SK-N-SH (cell line): ENCODE results near the gene PLEKHA6. TPM values are rescaled to one million over a fixed set of nuclear protein-coding genes. Genes with fewer than 3 reads are reported as not detected.
A peak's percentile ranks its signal among the peaks of the same experiment; 100 is the strongest.

Experiments
- CTCF ChIA-PET: fragments of 300-600, 350-600 bp; formaldehyde crosslinking; extraction: SDS; loops from one replicate; lab custom pipeline; 2021; lab: Yijun Ruan, JAX
- POLR2A ChIA-PET: fragments of 350-600 bp; sonication (Branson Sonifier 250); formaldehyde crosslinking; extraction: SDS; loops from one replicate; lab custom pipeline; 2020; ENCODE audit warnings: antibody characterized with exemption, inconsistent platforms; lab: Yijun Ruan, JAX
- DNase-seq: peaks from one replicate; pipeline ENCODE4 v3.0.0; 2012
- H2AFZ ChIP-seq: fragments of 200-600 bp; sonication (generic); 2 replicates; pipeline ENCODE4 v1.8.1; 2016; ENCODE audit warnings: antibody characterized with exemption, mild to moderate bottlenecking, low read depth
- H3F3A ChIP-seq: fragments of 200-600 bp; sonication (generic); replicated peaks from 2 replicates; pipeline ENCODE3; 2016; ENCODE audit warnings: antibody characterized with exemption, mild to moderate bottlenecking; ENCODE audit not compliant: insufficient read depth
- H3K27ac ChIP-seq, 2 experiments: fragments of 200-500 bp in 1 of 2; fragments of 200-600 bp in 1 of 2; sonication (Bioruptor generic) in 1 of 2; sonication (generic), shearing (Covaris generic) in 1 of 2; 2 replicates each; pipeline versions ENCODE4 v1.5.1 to v1.6.1; 2014 to 2016; ENCODE audit warnings: low read depth in 2 of 2, inconsistent platforms in 1 of 2, low read length in 1 of 2, mild to moderate bottlenecking in 1 of 2, mixed read lengths in 1 of 2
- H3K27me3 ChIP-seq: fragments of 200-600 bp; sonication (generic), shearing (Covaris generic); 2 replicates; pipeline ENCODE4 v1.6.1; 2016; ENCODE audit warnings: mixed run types; ENCODE audit not compliant: insufficient read depth
- H3K36me3 ChIP-seq, 2 experiments: fragments of 200-500 bp in 1 of 2; fragments of 200-600 bp in 1 of 2; sonication (Bioruptor generic) in 1 of 2; sonication (generic) in 1 of 2; replicated peaks in 1 of 2; 2 replicates each; pipeline versions ENCODE3 to v1.5.1; 2014 to 2016; ENCODE audit warnings: low read length in 1 of 2, mild to moderate bottlenecking in 1 of 2; ENCODE audit not compliant: insufficient read depth in 2 of 2, control insufficient read depth in 1 of 2
- H3K4me1 ChIP-seq, 2 experiments: fragments of 200-500 bp in 1 of 2; fragments of 200-600 bp in 1 of 2; sonication (Bioruptor generic) in 1 of 2; sonication (generic), shearing (Covaris generic) in 1 of 2; 2 replicates each; pipeline versions ENCODE4 v1.5.1 to v1.6.1; 2014 to 2016; ENCODE audit warnings: low read depth in 1 of 2, low read length in 1 of 2, mixed run types in 1 of 2; ENCODE audit not compliant: insufficient read depth in 2 of 2, control insufficient read depth in 1 of 2
- H3K4me2 ChIP-seq: fragments of 200-600 bp; sonication (generic), shearing (Covaris generic); 2 replicates; pipeline ENCODE4 v1.6.1; 2017; ENCODE audit warnings: mixed run types
- H3K4me3 ChIP-seq, 2 experiments: fragments of 200-500 bp in 1 of 2; fragments of 200-600 bp in 1 of 2; sonication (Bioruptor generic) in 1 of 2; sonication (generic), shearing (Covaris generic) in 1 of 2; 2 replicates each; pipeline versions ENCODE4 v1.5.1 to v1.8.1; 2014 to 2016; ENCODE audit warnings: low read depth in 2 of 2, inconsistent platforms in 1 of 2, low read length in 1 of 2, mild to moderate bottlenecking in 1 of 2, mixed read lengths in 1 of 2, moderate library complexity in 1 of 2
- H3K79me2 ChIP-seq: fragments of 200-600 bp; sonication (generic); 2 replicates; pipeline ENCODE4 v1.8.1; 2017; ENCODE audit warnings: mild to moderate bottlenecking; ENCODE audit not compliant: insufficient read depth
- H3K9ac ChIP-seq: fragments of 200-600 bp; sonication (generic); 2 replicates; pipeline ENCODE4 v1.6.1; 2017; ENCODE audit warnings: mixed run types
- H3K9me2 ChIP-seq: fragments of 200-600 bp; sonication (generic); 2 replicates; pipeline ENCODE4 v1.6.1; 2017; ENCODE audit warnings: mixed run types
- H3K9me3 ChIP-seq: fragments of 200-600 bp; sonication (generic); 2 replicates; pipeline ENCODE4 v1.6.1; 2017; ENCODE audit warnings: mixed run types, mild to moderate bottlenecking, moderate library complexity
- H4K20me1 ChIP-seq: fragments of 200-600 bp; sonication (generic); 2 replicates; pipeline ENCODE4 v1.6.1; 2017; ENCODE audit warnings: mild to moderate bottlenecking, mixed run types; ENCODE audit not compliant: insufficient read depth
- CTCF ChIP-seq: fragments of 200-600 bp; sonication (generic); IDR thresholded peaks from 2 replicates; pipeline ENCODE4 v1.6.1; 2017; ENCODE audit warnings: antibody characterized with exemption, mild to moderate bottlenecking, moderate library complexity
- ELF1 ChIP-seq: IDR thresholded peaks from 2 replicates; pipeline ENCODE4 v1.4.0; 2012
- EP300 ChIP-seq, 2 experiments: IDR thresholded peaks; 2 replicates each; pipeline versions ENCODE4 v1.4.0 to v1.6.1; 2012; ENCODE audit warnings: borderline replicate concordance in 1 of 2, low read depth in 1 of 2, low read length in 1 of 2
- FOXJ3 ChIP-seq: sonication (generic); formaldehyde crosslinking; IDR thresholded peaks from 2 replicates; pipeline ENCODE4 v1.5.1; 2020; ENCODE audit warnings: mild to moderate bottlenecking, missing genetic modification reagents
- GABPA ChIP-seq: IDR thresholded peaks from 2 replicates; pipeline ENCODE4 v1.4.0; 2012; ENCODE audit warnings: low read depth, mild to moderate bottlenecking
- GATA2 ChIP-seq: sonication (generic); formaldehyde crosslinking; IDR thresholded peaks from 2 replicates; pipeline ENCODE4 v1.5.0; 2020; ENCODE audit warnings: mild to moderate bottlenecking, missing genetic modification reagents
- JUND ChIP-seq: IDR thresholded peaks from 2 replicates; pipeline ENCODE4 v1.4.0; 2012
- MAX ChIP-seq: IDR thresholded peaks from 2 replicates; pipeline ENCODE4 v1.4.0; 2012; ENCODE audit warnings: low read depth
- MEF2A ChIP-seq: IDR thresholded peaks from 2 replicates; pipeline ENCODE4 v1.4.0; 2012; ENCODE audit warnings: low read depth, borderline replicate concordance
- MXI1 ChIP-seq: IDR thresholded peaks from 2 replicates; pipeline ENCODE4 v1.6.1; 2012; ENCODE audit warnings: mild to moderate bottlenecking, low read depth, low read length, improper control_type of control experiment
- NFIC ChIP-seq: IDR thresholded peaks from 2 replicates; pipeline ENCODE4 v1.4.0; 2012; ENCODE audit warnings: borderline replicate concordance
- NRF1 ChIP-seq: IDR thresholded peaks from 2 replicates; pipeline ENCODE4 v1.6.1; 2012; ENCODE audit warnings: low read depth, mild to moderate bottlenecking, low read length
- PBX3 ChIP-seq: IDR thresholded peaks from 2 replicates; pipeline ENCODE4; 2012
- RAD21 ChIP-seq: IDR thresholded peaks from 2 replicates; pipeline ENCODE4 v1.6.1; 2012; ENCODE audit warnings: mild to moderate bottlenecking, low read length
- RCOR1 ChIP-seq: fragments of 150-350 bp; IDR thresholded peaks from 2 replicates; pipeline ENCODE4 v1.6.1; 2017; ENCODE audit warnings: antibody characterized with exemption, low read length
- SIN3A ChIP-seq: IDR thresholded peaks from 2 replicates; pipeline ENCODE4 v1.6.1; 2012; ENCODE audit warnings: low read depth, mild to moderate bottlenecking, low read length, moderate library complexity, borderline replicate concordance
- TEAD4 ChIP-seq: IDR thresholded peaks from 2 replicates; pipeline ENCODE4 v1.4.0; 2012; ENCODE audit warnings: mild to moderate bottlenecking, borderline replicate concordance; ENCODE audit not compliant: insufficient read depth
- USF2 ChIP-seq: fragments of 150-350 bp; IDR thresholded peaks from 2 replicates; pipeline ENCODE4 v1.6.1; 2017; ENCODE audit warnings: antibody characterized with exemption, low read length, low read depth, borderline replicate concordance
- YY1 ChIP-seq: IDR thresholded peaks from 2 replicates; pipeline ENCODE4 v1.4.0; 2012; ENCODE audit warnings: low read depth, mild to moderate bottlenecking
- WGBS: methylation state at CpG from one replicate; pipeline ENCODE4 v1.1.6; 2017; ENCODE audit warnings: low lambda C conversion rate; 5-methylcytosine and 5-hydroxymethylcytosine counted together
- polyA plus RNA-seq, 3 experiments: library from polyadenylated mRNA; depleted of rRNA; stranded (reverse); fragments of >200 nt; gene quantifications; 2 replicates each; pipeline ENCODE4 v1.2.3, GENCODE V29; 2012

The PLEKHA6 gene
- polyA plus RNA-seq, 1 of the 3 experiments (the other 2 are of a cell fraction): 1.2 TPM

- no peak overlapping the region for H3K4me3 ChIP-seq
- H3K27me3 ChIP-seq: no peaks in the 10 kb centered on the region; the same call in 1 of the 2 replicates
- H3F3A ChIP-seq: no peaks in the 10 kb centered on the region
- H2AFZ ChIP-seq: no peak overlapping the region
- H4K20me1 ChIP-seq: no peaks in the 10 kb centered on the region
- H3K9ac ChIP-seq: no peak overlapping the region
- DNase-seq: no peak
- no peaks in the 10 kb centered on the region for H3K9me3 ChIP-seq
- peak overlapping the region in 1 of 2 experiments; percentile 73; a peak in 2 of 4 replicates for H3K27ac ChIP-seq
- POLR2A ChIA-PET: no interaction called here
- peaks cover 0 to 55% of the 10 kb centered on the region in 2 experiments; a peak in 1 of 4 replicates for H3K4me1 ChIP-seq
- no peak overlapping the region for H3K4me2 ChIP-seq
- no peaks in the 10 kb centered on the region for H3K9me2 ChIP-seq
- no peak for TF ChIP-seq EP300 (IDR thresholded peaks at IDR 0.05; ENCODE audit: borderline replicate concordance in 1 of 2, low read depth in 1 of 2, low read length in 1 of 2)
- TF ChIP-seq FOXJ3 (CRISPR knock-in tag): no peak
- no peak for TF ChIP-seq RAD21
- TF ChIP-seq USF2: no peak
- no peak for TF ChIP-seq NFIC
- TF ChIP-seq GATA2: no peak
- no peak for TF ChIP-seq MXI1
- TF ChIP-seq PBX3: no peak
- TF ChIP-seq NRF1: no peak
- no peak for TF ChIP-seq MEF2A
- TF ChIP-seq RCOR1: no peak
- no peak for TF ChIP-seq ELF1
- TF ChIP-seq MAX: no peak
- no peak for TF ChIP-seq TEAD4
- TF ChIP-seq JUND: no peak
- TF ChIP-seq CTCF: no peak
- TF ChIP-seq SIN3A: no peak
- no peak for TF ChIP-seq GABPA
- TF ChIP-seq YY1: no peak
- TF ChIP-seq, all 33 proteins: peak for 0
- Histone ChIP-seq H3K79me2 (no peaks in the 10 kb centered on the region), H3K36me3 (peaks cover 0 to 7% of the 10 kb centered on the region in 2 experiments)
- 69% methylated on average over 7 of the region's 8 CpGs for WGBS
- CTCF ChIA-PET: interaction anchor here (1.5 to 15.9 kb wide), 3 partner anchors 14 to 102 kb away, joined by 4 to 338 read pairs (median 180); partner anchors contain the start of gene PLEKHA6
Observed at GRCh38 chr1:204264805-204265204, 94.9 kb downstream of the PLEKHA6 start.
